Measurements from ENCODE around the gene SQSTM1. TPM values are rescaled to one million over a fixed set of nuclear protein-coding genes. Genes with fewer than 3 reads are reported as not detected.
A peak's percentile ranks its signal among the peaks of the same experiment; 100 is the strongest.

Gene SQSTM1
- total and polyA plus RNA-seq, 2 of the 8 experiments (the other 6 are each of a cell fraction or from before 2014, with no cell fraction given), result 78.6 to 110 TPM

GRCh38 chr5:179874536-179875292 lies 54.0 kb downstream of the SQSTM1 start:
- DNase-seq (ENCODE audit: low read depth in 1 of 2, low spot score in 2 of 2) (no peak), FAIRE-seq (no peak)
- H3K4me3 ChIP-seq (ENCODE audit: extremely low read depth in 1 of 4, insufficient read depth in 2 of 4, low read depth in 3 of 4, low read length in 4 of 4), result no peak overlapping the region
- 0 out of 2 replicates have a peak, but pooled peaks cover 2% of the 10 kb centered on the region for H3K23me2 ChIP-seq (ENCODE audit: low read depth, low read length)
- H2AFZ ChIP-seq (ENCODE audit: low read length), result no peak overlapping the region
- H3K18ac ChIP-seq (ENCODE audit: extremely low read depth, low read length), result no peak overlapping the region
- H3K79me1 ChIP-seq (ENCODE audit: low read depth, low read length), result no peaks in the 10 kb centered on the region
- H4K5ac ChIP-seq (ENCODE audit: insufficient read length, low read depth, low read length), result no peak overlapping the region
- H3K9me3 ChIP-seq (ENCODE audit: insufficient read depth in 2 of 2, low read depth in 1 of 2, low read length in 1 of 2), result no peaks in the 10 kb centered on the region
- H3K9ac ChIP-seq (replicated peaks in 1 of 4; ENCODE audit: extremely low read depth in 1 of 4, low read depth in 3 of 4, low read length in 3 of 4), result no peak overlapping the region
- no peak overlapping the region for H2AK5ac ChIP-seq (ENCODE audit: low read depth, low read length)
- no peaks in the 10 kb centered on the region for H3K27me3 ChIP-seq (replicated peaks in 1 of 4; ENCODE audit: control insufficient read depth in 3 of 4, extremely low read depth in 1 of 4, insufficient read depth in 3 of 4, low read length in 3 of 4)
- H4K20me1 ChIP-seq (replicated peaks in 1 of 2; ENCODE audit: control insufficient read depth in 1 of 2, insufficient read depth in 2 of 2, low read length in 2 of 2), result peaks cover 4% of the 10 kb centered on the region in 2 experiments
- ChIA-PET CTCF (ENCODE audit: partially characterized antibody) (interaction anchor here (0.7 to 1.6 kb wide), 5 partner anchors 9 to 116 kb away, joined by 3 to 7 read pairs (median 4); no protein-coding TSS in a partner anchor), POLR2A (ENCODE audit: partially characterized antibody) (interaction anchor here (0.6 to 1.4 kb wide), 3 partner anchors 7 to 672 kb away, joined by 3 to 4 read pairs (median 3); no protein-coding TSS in a partner anchor)
- no peak overlapping the region for H2BK20ac ChIP-seq (ENCODE audit: low read length)
- no peaks in the 10 kb centered on the region for H3K79me2 ChIP-seq (ENCODE audit: control insufficient read depth in 1 of 2, insufficient read depth in 2 of 2, low read length in 2 of 2)
- H4K91ac ChIP-seq (replicated peaks; ENCODE audit: insufficient read length, low read length), result no peak overlapping the region
- 94% methylated on average over 27 of the region's 28 CpGs; no CpG with 5 or more reads in 1 of the 2 experiments for WGBS, 2 experiments (ENCODE audit: extremely low coverage in 1 of 2, insufficient coverage in 1 of 2, insufficient read length in 1 of 2, insufficient replicate concordance in 2 of 2, low coverage in 1 of 2, low lambda C conversion rate in 2 of 2, missing lambda C conversion rate in 1 of 2)
- no peak overlapping the region for H2BK120ac ChIP-seq (replicated peaks; ENCODE audit: low read depth, low read length)
- H3K4ac ChIP-seq (replicated peaks; ENCODE audit: insufficient read length, low read depth, low read length), result no peak overlapping the region
- no peak overlapping the region for H3K4me2 ChIP-seq (ENCODE audit: insufficient read depth in 1 of 2, low read depth in 2 of 2, low read length in 2 of 2)
- no peaks in the 10 kb centered on the region; a peak in 1 of 7 replicates for H3K4me1 ChIP-seq (replicated peaks in 1 of 4; ENCODE audit: control insufficient read depth in 3 of 4, insufficient read depth in 4 of 4, low read length in 3 of 4)
- no peak overlapping the region for H2BK12ac ChIP-seq (ENCODE audit: low read depth, low read length)
- no peak overlapping the region for H3K27ac ChIP-seq (ENCODE audit: low read depth, low read length)
- H2BK15ac ChIP-seq (ENCODE audit: low read length), result no peak overlapping the region
- peak overlapping the region; percentile 25; the same call in 1 of the 2 replicates for H4K8ac ChIP-seq (ENCODE audit: extremely low read depth, insufficient read depth, low read length)
- H3K23ac ChIP-seq (ENCODE audit: insufficient read length), result no peak overlapping the region
- H3K36me3 ChIP-seq (ENCODE audit: control insufficient read depth in 2 of 4, insufficient read depth in 4 of 4, low read length in 3 of 4), result peaks cover 3 to 16% (median 8%) of the 10 kb centered on the region in 4 experiments; a peak in 6 of 8 replicates
- no peak overlapping the region for H3K14ac ChIP-seq (ENCODE audit: insufficient read length)
- H2BK5ac ChIP-seq (ENCODE audit: low read depth, low read length), result no peak overlapping the region
- no peak overlapping the region for H3K56ac ChIP-seq (replicated peaks; ENCODE audit: insufficient read length, low read depth, low read length)
- TF ChIP-seq GABPA (IDR thresholded peaks at IDR 0.05; ENCODE audit: borderline replicate concordance, insufficient read depth, low read length) (no peak), SRF (IDR thresholded peaks at IDR 0.05; ENCODE audit: low read depth, low read length) (no peak), NANOG (IDR thresholded peaks at IDR 0.05; ENCODE audit: insufficient read depth, low read depth, low read length, poor library complexity, severe bottlenecking) (no peak), EGR1 (IDR thresholded peaks at IDR 0.05; ENCODE audit: borderline replicate concordance, low read depth, low read length) (no peak), CREB1 (IDR thresholded peaks at IDR 0.05) (no peak), ATF2 (IDR thresholded peaks at IDR 0.05; ENCODE audit: low read length) (no peak), MAFK (IDR thresholded peaks at IDR 0.05; ENCODE audit: low read depth, low read length) (no peak), GTF2F1 (IDR thresholded peaks at IDR 0.05; ENCODE audit: borderline replicate concordance, low read depth, low read length) (no peak)

Data from H1 (cell line).